GM18858 (cell line): ENCODE results near the gene MED12L.

ENCODE experiments used
- ATAC-seq: cut with Tn5 transposase; IDR thresholded peaks from one replicate; pipeline ENCODE4 v1.9.1; 2021; ENCODE audit not compliant: unreplicated experiment

MED12L gene

GRCh38 chr3:151174351-151174750 lies 88.9 kb downstream of the MED12L start:
- ATAC-seq = no peak

GRCh38 chr3:151175952-151176351 lies 90.5 kb downstream of the MED12L start:
- no peak for ATAC-seq

DNA sequence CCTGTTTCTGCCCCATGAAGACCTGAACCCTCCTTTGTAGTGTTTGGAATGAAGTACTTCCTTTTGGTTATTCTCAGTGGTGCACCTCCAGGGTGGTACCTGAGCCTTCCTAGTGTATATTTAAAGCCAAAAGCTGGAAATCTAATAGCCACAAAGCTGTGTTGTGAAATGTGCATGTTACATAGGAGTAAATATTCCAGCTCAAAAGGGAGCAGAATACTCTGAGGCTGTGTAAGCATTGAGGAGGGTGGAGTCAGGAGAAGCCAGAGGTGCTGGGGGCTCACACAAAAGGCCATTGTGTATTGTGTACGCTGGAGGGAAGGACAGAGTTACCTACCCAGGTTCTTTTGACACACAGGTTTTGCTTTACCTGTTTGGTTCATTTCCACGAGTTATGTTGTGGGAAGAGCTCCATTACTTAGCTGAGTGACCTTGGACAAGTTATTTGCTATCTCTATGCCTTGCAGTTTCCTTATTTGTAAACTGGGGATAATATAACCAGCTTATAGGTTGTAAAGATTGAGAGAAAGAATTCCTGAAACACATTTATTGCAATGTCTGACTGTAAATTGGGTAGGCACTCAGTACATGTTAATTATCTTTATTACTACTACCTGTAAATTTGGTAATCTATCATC lies 92.9 kb downstream of the MED12L start:
- ATAC-seq = no peak

- no peak for ATAC-seq
Observed at GRCh38 chr3:151182349-151183079, 97.0 kb downstream of the MED12L start.

- no peak for ATAC-seq
Observed at GRCh38 chr3:151183265-151183671, 97.8 kb downstream of the MED12L start.

- ATAC-seq = no peak
Observed at GRCh38 chr3:151191095-151191494, 105.6 kb downstream of the MED12L start.

DNA sequence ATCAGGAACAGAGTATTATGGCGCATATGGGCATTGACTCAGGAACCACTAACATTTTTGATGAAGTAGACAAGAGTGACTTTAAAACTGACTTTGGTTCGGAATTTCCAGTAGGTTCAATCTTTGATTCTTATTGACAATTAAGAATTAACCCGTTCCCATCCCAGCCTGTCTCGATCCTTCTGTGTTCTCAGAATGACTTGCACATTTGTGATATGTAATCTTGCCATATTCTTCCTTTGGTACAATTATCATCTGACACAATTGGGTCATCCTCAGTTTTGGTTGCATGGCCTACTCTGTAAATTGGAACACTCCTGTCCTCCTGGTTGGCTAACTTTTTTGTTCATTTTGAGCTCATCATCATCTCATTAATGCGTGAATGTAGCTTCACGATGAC lies 107.1 kb downstream of the MED12L start:
- ATAC-seq = no peak

GRCh38 chr3:151195826-151196225 lies 110.4 kb downstream of the MED12L start:
- ATAC-seq = no peak

- ATAC-seq = no peak
Observed at GRCh38 chr3:151196434-151196833, 111.0 kb downstream of the MED12L start.

- no peak for ATAC-seq
Observed at GRCh38 chr3:151197228-151197627, 111.8 kb downstream of the MED12L start.

- no peak for ATAC-seq
Observed at GRCh38 chr3:151197981-151198767, 112.7 kb downstream of the MED12L start.

GRCh38 chr3:151198849-151199248 lies 113.4 kb downstream of the MED12L start:
- no peak for ATAC-seq

- ATAC-seq = no peak
Observed at GRCh38 chr3:151199554-151200438, 114.3 kb downstream of the MED12L start.

GRCh38 chr3:151200586-151200985 lies 115.1 kb downstream of the MED12L start:
- ATAC-seq = no peak

DNA sequence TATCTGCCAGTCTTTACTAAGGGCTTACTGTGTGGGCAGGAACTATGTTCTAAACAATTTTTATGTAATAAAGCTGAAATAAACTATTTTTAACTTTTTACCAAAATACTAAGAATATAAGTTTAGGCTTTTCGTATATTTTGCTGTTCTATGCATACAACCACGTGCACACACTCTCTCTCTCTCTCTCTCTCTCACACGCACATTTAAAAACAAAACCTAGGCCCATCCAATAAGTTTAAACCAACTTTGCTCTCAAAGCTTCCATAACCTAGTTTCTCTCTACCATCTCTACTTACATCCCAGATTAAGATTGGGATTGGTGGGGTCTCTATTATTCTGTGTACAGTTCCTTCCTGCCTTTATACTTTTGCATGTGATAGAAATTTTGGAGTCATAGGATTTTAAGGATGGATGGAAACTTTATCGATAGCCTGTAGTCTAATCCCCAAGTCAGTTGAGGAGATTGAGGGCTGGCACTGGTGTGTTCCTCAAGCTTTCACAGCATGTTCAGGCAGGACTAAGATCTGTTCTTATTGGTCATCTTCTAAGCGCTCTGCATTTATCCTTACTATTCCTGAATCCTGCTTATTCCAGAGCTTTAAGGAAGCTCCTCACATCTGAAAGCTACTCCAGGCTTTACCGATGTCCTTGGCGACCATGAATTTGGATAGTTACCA lies 115.7 kb downstream of the MED12L start:
- no peak for ATAC-seq

DNA sequence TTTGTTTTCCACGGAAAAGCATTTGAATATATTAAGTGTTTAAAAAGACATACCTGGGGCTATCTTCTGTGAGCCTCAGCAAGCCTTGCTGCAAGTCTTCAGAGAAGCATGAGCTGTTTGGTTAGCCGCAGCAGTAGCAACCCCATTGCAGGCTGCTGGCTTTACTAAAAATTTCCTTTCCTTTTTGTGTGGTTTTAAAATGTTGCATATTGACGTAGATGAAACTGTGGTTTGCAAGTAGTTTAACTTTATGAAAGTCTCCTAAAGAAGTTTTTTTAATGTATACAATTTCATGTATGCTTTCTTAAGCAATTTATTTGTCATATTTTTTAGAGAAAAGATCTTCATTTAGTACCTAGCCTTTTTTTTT lies 117.6 kb downstream of the MED12L start, which contains the start of gene GPR171:
Gene GPR171 (minus strand): TSS at position 166 of the 370 bp plus-strand sequence. CDS start 3,830 bp downstream, outside the sequence.
- peak; percentile 87 for ATAC-seq

DNA sequence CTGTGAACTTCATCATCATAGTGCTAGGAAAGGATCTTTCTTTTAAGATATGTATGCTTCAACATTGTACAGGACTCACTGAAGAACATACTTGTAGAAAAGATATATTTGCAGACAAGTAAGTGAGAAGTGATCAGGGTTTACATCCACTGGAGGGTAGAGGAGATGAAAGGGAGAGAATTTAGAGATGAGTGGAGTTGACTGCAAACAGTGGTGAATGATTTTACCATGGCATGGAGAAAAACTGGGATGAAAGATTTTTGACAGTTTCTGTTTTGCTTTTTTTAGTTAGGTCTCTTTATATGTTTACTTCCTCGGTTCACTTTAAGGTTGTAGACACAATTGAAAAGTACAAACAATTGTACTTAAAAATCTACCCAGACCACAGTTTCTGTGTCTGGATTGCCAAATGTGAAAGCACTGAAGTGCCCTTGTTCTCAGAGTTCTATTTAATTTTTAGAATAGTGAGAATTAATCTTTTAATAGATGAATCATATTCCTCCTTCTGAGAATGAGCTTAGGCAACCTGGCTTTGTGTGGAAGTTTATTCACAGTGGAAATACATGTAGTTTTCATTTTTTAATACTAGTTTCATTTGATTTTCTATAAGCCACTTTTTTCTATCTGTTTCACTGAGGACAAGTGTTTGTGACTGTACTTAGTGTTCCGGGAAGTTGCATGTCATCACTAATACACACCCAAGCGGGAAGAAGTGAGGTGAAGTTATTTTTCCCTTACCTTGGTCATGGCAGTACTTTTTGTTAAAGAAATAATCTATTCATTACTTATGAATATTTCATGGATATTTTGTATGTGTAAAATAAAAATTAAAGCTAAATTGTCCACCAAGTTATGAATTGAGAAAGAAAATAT lies 119.3 kb downstream of the MED12L start:
- ATAC-seq = no peak

DNA sequence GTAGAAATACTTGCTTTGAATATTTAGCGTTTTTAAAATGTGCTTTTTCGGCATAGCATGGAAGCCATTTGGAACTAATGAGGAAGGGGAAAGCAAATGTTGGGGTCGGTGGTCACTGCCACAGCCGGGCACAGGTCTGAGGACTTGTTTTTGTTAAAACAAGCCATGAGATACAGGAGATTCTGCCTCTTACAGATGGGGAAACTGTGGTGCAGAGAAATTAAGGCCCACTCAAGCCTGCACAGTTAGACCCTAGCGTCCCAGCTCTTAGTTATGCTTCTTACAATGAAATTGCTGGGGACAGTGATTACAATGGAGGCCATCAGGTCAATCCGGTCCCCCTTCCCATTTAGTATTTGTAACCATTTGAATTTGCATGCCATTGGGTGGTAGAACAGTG lies 120.0 kb downstream of the MED12L start:
- no peak for ATAC-seq

- ATAC-seq = no peak
Observed at GRCh38 chr3:151206201-151206600, 120.7 kb downstream of the MED12L start.
